Measurements from ENCODE around the gene NTM. TPM values are rescaled to one million over a fixed set of nuclear protein-coding genes. Genes with fewer than 3 reads are reported as not detected.
A peak's percentile ranks its signal among the peaks of the same experiment; 100 is the strongest.

The NTM gene
- total RNA-seq, 8 experiments from 2014 or later, result 0.80 to 169 (median 18.6) TPM

GRCh38 chr11:132289590-132290256 lies 919.3 kb downstream of the NTM start:
- no peak overlapping the region for H3K27ac ChIP-seq
- no peak for ATAC-seq (replicated peaks in 6 of 8)
- in situ Hi-C loops (cut with MboI; ENCODE audit: low pct_unique_long_range_greater_than_20kb in 2 of 9, low sequenced_read_pairs in 9 of 9, unreplicated experiment in 9 of 9), result no loop called here
- H3K4me3 ChIP-seq, result no peak overlapping the region
- 62 to 92% (median 83%) methylated on average over 1 to 6 of the region's 6 CpGs; no CpG with 5 or more reads in 3 of the 10 experiments for WGBS, 10 experiments
- H3K4me1 ChIP-seq (replicated peaks in 1 of 2), result peaks cover 0 to 21% of the 10 kb centered on the region in 2 donors

- no peak for ATAC-seq (replicated peaks in 6 of 8)
- in situ Hi-C loops (cut with MboI; ENCODE audit: low pct_unique_long_range_greater_than_20kb in 2 of 9, low sequenced_read_pairs in 9 of 9, unreplicated experiment in 9 of 9), result no loop called here
- H3K27ac ChIP-seq, result no peak overlapping the region
- WGBS, 10 experiments, result 0 to 100% (median 66%) methylated on average over 1 to 4 of the region's 4 CpGs; no CpG with 5 or more reads in 2 of the 10 experiments
- H3K4me1 ChIP-seq (replicated peaks in 1 of 2), result peaks cover 0 to 3% of the 10 kb centered on the region in 2 donors
- no peak overlapping the region for H3K4me3 ChIP-seq
These were observed 923.2 kb downstream of the NTM start for GRCh38 chr11:132293586-132293985.

- in situ Hi-C loops (cut with MboI; ENCODE audit: low pct_unique_long_range_greater_than_20kb in 2 of 9, low sequenced_read_pairs in 9 of 9, unreplicated experiment in 9 of 9), result no loop called here
- ATAC-seq (replicated peaks in 6 of 8), result no peak
- Histone ChIP-seq H3K27ac (no peak overlapping the region), H3K4me1 (replicated peaks in 1 of 2) (peaks cover 0 to 3% of the 10 kb centered on the region in 2 donors), H3K4me3 (no peak overlapping the region)
- 0 to 93% (median 77%) methylated on average over 1 to 3 of the region's 3 CpGs; no CpG with 5 or more reads in 2 of the 10 experiments for WGBS, 10 experiments
These were observed 926.7 kb downstream of the NTM start for GRCh38 chr11:132296946-132297610.

DNA sequence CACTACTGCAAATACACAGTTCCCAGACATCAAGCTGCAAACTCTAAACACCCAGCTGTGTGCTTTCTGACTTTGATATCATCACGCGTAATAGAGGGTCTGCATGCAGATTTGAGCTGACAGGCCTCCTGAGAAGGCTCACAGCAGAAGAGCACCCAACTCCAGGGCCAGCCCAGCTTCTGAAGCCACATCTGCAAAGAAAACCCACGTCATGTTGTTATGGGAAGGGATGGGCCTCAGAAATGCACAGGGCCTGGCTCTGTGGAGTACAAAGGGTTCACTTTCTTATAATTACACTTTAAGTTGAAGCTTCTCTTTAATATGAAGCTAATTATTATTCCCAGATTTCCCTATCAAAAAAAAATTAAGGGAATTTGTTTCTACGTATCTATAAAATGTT lies 927.9 kb downstream of the NTM start:
- WGBS, 10 experiments, result 49 to 100% (median 64%) methylated on average over 1 to 4 of the region's 4 CpGs; no CpG with 5 or more reads in 3 of the 10 experiments
- Histone ChIP-seq H3K4me1 (replicated peaks in 1 of 2) (peaks cover 0 to 3% of the 10 kb centered on the region in 2 donors), H3K4me3 (no peak overlapping the region), H3K27ac (no peak overlapping the region)
- in situ Hi-C loops (cut with MboI; ENCODE audit: low pct_unique_long_range_greater_than_20kb in 2 of 9, low sequenced_read_pairs in 9 of 9, unreplicated experiment in 9 of 9), result no loop called here
- ATAC-seq (replicated peaks in 6 of 8), result peak in 2 of 8 experiments; percentile 91 to 94

DNA sequence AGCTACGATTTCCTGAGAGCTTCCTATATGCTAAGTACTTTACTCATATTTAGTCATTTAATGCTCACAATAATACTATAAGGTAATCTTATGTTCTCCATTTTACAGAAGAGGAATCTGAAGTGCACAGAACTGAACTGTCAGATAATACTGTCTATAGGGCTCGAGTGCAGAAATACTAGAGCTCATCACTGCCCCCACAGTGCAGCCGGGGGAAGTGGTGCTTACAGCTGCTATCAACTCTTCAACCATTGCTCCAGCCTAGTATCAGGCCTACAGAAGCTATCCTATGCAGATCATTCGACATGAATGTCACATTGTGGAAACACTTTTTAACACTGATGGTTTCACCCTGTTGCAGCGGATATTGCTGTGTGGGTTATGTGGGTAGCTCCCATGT lies 929.9 kb downstream of the NTM start:
- H3K27ac ChIP-seq, result no peak overlapping the region
- H3K4me3 ChIP-seq, result no peak overlapping the region
- 34 to 100% (median 61%) methylated on average over 1 to 5 of the region's 5 CpGs; no CpG with 5 or more reads in 2 of the 10 experiments for WGBS, 10 experiments
- H3K4me1 ChIP-seq (replicated peaks in 1 of 2), result peaks cover 0 to 3% of the 10 kb centered on the region in 2 donors
- in situ Hi-C loops (cut with MboI; ENCODE audit: low pct_unique_long_range_greater_than_20kb in 2 of 9, low sequenced_read_pairs in 9 of 9, unreplicated experiment in 9 of 9), result no loop called here
- ATAC-seq (replicated peaks in 6 of 8), result peak in 3 of 8 experiments; percentile 31 to 45 (median 37)

DNA sequence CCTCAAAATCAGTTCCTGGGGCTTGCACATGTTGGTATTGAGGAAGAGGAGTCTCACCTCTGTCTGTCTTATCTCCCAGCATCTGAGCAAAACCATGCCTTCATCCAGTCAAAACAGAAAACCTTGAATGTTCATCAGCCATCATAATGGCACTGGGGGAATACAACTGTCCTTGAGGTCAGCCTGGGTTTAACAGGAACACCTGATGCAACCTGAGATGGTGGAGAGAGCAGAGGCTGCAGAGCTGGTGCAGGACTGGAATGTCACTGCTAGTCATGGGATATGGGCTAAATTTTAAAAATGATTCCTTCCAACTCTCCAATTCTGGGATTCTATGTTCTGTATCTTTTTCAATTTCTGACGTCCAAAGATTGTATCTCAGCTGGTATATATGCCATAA lies 931.0 kb downstream of the NTM start:
- ATAC-seq (replicated peaks in 6 of 8), result no peak
- 20 to 80% (median 50%) methylated on average over 1 of the region's 1 CpG; no CpG with 5 or more reads in 3 of the 10 experiments for WGBS, 10 experiments
- no peak overlapping the region for H3K27ac ChIP-seq
- H3K4me1 ChIP-seq (replicated peaks in 1 of 2), result peaks cover 0 to 3% of the 10 kb centered on the region in 2 donors
- no peak overlapping the region for H3K4me3 ChIP-seq
- in situ Hi-C loops (cut with MboI; ENCODE audit: low pct_unique_long_range_greater_than_20kb in 2 of 9, low sequenced_read_pairs in 9 of 9, unreplicated experiment in 9 of 9), result no loop called here

- in situ Hi-C loops (cut with MboI; ENCODE audit: low pct_unique_long_range_greater_than_20kb in 2 of 9, low sequenced_read_pairs in 9 of 9, unreplicated experiment in 9 of 9), result no loop called here
- WGBS, 10 experiments, result 69 to 90% (median 86%) methylated on average over 3 of the region's 3 CpGs; no CpG with 5 or more reads in 2 of the 10 experiments
- Histone ChIP-seq H3K27ac (no peak overlapping the region), H3K4me3 (no peak overlapping the region), H3K4me1 (replicated peaks in 1 of 2) (peaks cover 0 to 3% of the 10 kb centered on the region in 2 donors)
- no peak for ATAC-seq (replicated peaks in 6 of 8)
These were observed 931.5 kb downstream of the NTM start for GRCh38 chr11:132301900-132302299.

GRCh38 chr11:132307309-132308020 lies 937.0 kb downstream of the NTM start:
- Histone ChIP-seq H3K4me1 (replicated peaks in 1 of 2) (peaks cover 0 to 2% of the 10 kb centered on the region in 2 donors), H3K27ac (no peak overlapping the region), H3K4me3 (no peak overlapping the region)
- in situ Hi-C loops (cut with MboI; ENCODE audit: low pct_unique_long_range_greater_than_20kb in 2 of 9, low sequenced_read_pairs in 9 of 9, unreplicated experiment in 9 of 9), result no loop called here
- WGBS, 10 experiments, result 58 to 90% (median 79%) methylated on average over 2 to 15 of the region's 21 CpGs; no CpG with 5 or more reads in 2 of the 10 experiments
- ATAC-seq (replicated peaks in 6 of 8), result no peak

DNA sequence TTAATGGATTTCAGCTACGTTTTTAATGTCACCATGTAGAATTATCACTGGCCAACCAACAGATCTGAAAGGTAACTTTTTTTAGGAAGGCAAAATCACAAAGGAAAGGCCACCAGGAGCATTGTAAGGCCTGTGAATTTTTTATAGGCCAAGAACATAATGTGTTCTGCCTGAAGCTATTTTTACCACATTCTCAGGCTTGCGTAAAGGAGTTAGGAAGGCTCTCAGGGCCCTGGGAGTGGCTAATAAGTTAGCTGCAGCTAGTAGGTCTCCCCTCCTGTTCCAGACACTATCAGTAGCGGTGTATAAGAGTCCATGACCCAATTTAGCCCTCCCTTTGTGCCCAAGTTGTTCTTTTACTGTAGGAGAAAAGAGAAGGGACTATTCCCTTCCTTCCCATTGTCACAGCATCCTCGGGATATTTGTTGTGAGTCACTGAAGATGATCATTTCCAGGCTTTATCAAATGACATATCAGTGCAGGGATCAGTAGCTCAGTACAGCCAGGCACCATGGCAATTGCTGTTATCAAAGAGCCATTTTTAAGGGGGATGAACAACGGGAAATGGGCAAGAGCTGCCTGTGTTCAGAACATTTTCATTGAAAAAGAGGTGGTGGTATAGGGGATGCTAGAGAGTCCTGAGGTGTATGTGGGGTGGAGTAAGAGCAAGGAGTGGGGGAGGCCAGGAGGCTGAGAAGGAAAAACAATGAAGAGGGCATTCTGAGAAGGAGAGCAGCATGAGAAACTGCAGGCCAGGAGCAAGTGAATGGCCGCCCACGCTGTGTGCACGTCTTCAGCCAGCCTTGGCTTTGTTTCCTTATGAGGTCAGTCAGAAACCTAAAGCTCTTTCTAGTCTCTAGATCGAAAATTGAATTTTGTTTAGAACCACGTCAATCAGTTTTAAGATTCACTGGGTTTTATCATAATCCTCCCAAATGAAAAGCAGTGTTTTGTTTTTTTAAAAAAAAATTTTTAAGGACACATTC lies 940.3 kb downstream of the NTM start:
- Histone ChIP-seq H3K27ac (no peak overlapping the region), H3K4me3 (no peak overlapping the region), H3K4me1 (replicated peaks in 1 of 2) (peaks cover 0 to 5% of the 10 kb centered on the region in 2 donors)
- peak in 1 of 8 experiments; percentile 45 for ATAC-seq (replicated peaks in 6 of 8)
- WGBS, 10 experiments, result 24 to 100% (median 81%) methylated on average over 2 to 8 of the region's 10 CpGs
- in situ Hi-C loops (cut with MboI; ENCODE audit: low pct_unique_long_range_greater_than_20kb in 2 of 9, low sequenced_read_pairs in 9 of 9, unreplicated experiment in 9 of 9), result no loop called here

- in situ Hi-C loops (cut with MboI; ENCODE audit: low pct_unique_long_range_greater_than_20kb in 2 of 9, low sequenced_read_pairs in 9 of 9, unreplicated experiment in 9 of 9), result no loop called here
- H3K4me3 ChIP-seq, result no peak overlapping the region
- WGBS, 10 experiments, result 63 to 100% (median 90%) methylated on average over 1 to 2 of the region's 2 CpGs; no CpG with 5 or more reads in 1 of the 10 experiments
- H3K4me1 ChIP-seq (replicated peaks in 1 of 2), result peaks cover 0 to 5% of the 10 kb centered on the region in 2 donors
- H3K27ac ChIP-seq, result no peak overlapping the region
- no peak for ATAC-seq (replicated peaks in 6 of 8)
These were observed 941.3 kb downstream of the NTM start for GRCh38 chr11:132311703-132312102.

DNA sequence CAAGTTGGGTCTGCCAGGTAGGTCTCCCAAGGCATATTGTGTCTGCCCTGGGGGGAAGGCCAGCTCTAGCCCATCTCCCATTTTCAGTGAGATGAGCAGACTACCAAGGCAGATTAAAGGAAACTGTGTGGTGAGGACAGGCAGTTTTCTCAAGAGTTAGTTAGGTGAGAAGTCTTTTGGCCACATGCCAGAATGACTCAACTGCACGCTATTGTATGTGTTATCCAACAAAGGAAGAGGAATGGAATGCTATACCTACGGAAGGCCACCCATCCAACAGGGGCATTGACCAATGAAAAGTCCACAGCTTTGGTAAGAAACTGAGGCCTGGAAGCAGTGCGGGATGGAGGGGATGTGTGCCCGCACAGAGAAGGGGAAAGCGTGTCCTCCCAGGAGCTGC lies 941.7 kb downstream of the NTM start:
- in situ Hi-C loops (cut with MboI; ENCODE audit: low pct_unique_long_range_greater_than_20kb in 2 of 9, low sequenced_read_pairs in 9 of 9, unreplicated experiment in 9 of 9), result no loop called here
- ATAC-seq (replicated peaks in 6 of 8), result no peak
- no peak overlapping the region for H3K27ac ChIP-seq
- WGBS, 10 experiments, result 70 to 100% (median 87%) methylated on average over 1 to 4 of the region's 5 CpGs; no CpG with 5 or more reads in 2 of the 10 experiments
- no peak overlapping the region for H3K4me3 ChIP-seq
- peaks cover 0 to 5% of the 10 kb centered on the region in 2 donors for H3K4me1 ChIP-seq (replicated peaks in 1 of 2)

DNA sequence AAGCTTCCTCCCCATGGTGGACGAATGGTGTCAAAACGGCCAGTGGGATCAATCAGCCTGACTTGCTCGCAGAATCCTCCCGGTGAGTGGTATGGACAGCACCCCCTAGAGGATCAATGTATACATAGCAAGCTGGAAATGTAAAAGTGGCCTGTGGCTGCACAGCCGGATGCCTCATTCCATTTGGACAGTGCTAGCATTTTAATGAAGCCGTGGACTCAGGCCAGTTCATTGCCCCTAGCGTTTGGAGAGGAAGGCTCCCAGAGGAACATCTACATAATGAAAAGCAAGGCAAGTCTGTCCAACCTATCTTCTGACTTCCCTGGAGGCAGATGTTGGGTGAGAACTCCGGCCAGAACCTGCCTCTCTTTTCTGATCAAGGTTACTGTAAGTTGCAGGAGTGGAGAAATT lies 942.3 kb downstream of the NTM start:
- in situ Hi-C loops (cut with MboI; ENCODE audit: low pct_unique_long_range_greater_than_20kb in 2 of 9, low sequenced_read_pairs in 9 of 9, unreplicated experiment in 9 of 9), result no loop called here
- ATAC-seq (replicated peaks in 6 of 8), result peak in 5 of 8 experiments; percentile 32 to 100 (median 99)
- 0 to 60% (median 30%) methylated on average over 1 to 6 of the region's 8 CpGs; no CpG with 5 or more reads in 3 of the 10 experiments for WGBS, 10 experiments

More for the DNA sequence above, 942.3 kb downstream of the NTM start:
- no peak overlapping the region for H3K27ac ChIP-seq
- peaks cover 2 to 5% of the 10 kb centered on the region in 2 donors for H3K4me1 ChIP-seq (replicated peaks in 1 of 2)
- H3K4me3 ChIP-seq, result no peak overlapping the region
